ENCODE results near the gene TPI1.

DNA sequence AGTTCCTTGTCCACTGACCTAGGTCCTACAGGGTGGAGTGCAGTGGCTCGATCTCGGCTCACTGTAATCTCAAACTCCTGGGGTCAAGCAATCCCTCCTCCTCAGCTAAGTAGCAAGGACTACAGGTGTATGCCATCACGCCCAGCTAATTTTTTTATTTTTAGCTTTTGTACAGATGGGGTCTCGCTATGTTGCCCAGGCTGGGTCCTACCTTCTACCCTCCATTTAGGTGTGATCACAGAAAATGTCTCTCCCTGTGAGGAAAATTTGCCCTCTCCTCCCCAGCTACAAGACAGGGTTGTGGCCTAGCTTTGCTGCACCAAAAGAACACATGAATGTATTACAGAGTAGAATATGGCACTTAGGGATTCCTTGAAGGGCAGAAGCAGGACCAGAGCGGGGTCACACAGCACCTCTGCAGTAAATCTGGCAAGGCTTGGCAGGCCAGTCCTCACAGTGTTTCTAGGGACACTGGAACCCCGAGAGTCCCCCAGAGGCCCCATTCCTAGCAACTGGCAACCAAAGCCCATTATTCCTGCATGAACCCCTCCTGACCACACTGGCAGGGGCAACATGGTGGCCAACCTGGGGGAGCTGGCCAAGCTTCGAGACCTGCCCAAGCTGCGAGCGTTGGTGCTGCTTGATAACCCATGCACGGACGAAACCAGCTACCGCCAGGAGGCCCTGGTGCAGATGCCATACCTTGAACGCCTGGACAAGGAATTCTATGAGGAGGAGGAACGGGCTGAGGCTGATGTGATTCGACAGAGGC lies 45.0 kb downstream of the TPI1 start:
- TF ChIP-seq TAF1 (IDR thresholded peaks at IDR 0.05; ENCODE audit: borderline replicate concordance, low read depth, low read length) = no peak
- TF ChIP-seq POLR2A (IDR thresholded peaks at IDR 0.05; ENCODE audit: low read depth, low read length) = no peak
